DOHH2 (cell line): ENCODE results near the gene IGFBP3.

Experiments
- H3F3A ChIP-seq: fragments of 200-600 bp; sonication (generic), shearing (Covaris generic); 2 replicates; pipeline ENCODE4 v1.6.0; 2016; ENCODE audit warnings: antibody characterized with exemption, mild to moderate bottlenecking; ENCODE audit not compliant: control insufficient read depth, insufficient read depth
- H3K27ac ChIP-seq: fragments of 200-600 bp; sonication (generic); 2 replicates; pipeline ENCODE4 v1.5.1; 2014; ENCODE audit warnings: low read depth, mild to moderate bottlenecking, low read length, moderate library complexity
- H3K27me3 ChIP-seq: fragments of 200-600 bp; sonication (generic); 2 replicates; pipeline ENCODE4 v1.6.1; 2014; ENCODE audit warnings: mild to moderate bottlenecking, low read length, mixed read lengths; ENCODE audit not compliant: control insufficient read depth
- H3K36me3 ChIP-seq: fragments of 200-600 bp; sonication (generic); 2 replicates; pipeline ENCODE4 v1.6.1; 2014; ENCODE audit warnings: mild to moderate bottlenecking, low read length, moderate library complexity, mixed read lengths; ENCODE audit not compliant: control insufficient read depth
- H3K4me1 ChIP-seq: fragments of 200-600 bp; sonication (generic); 2 replicates; pipeline ENCODE4 v1.6.1; 2014; ENCODE audit warnings: mild to moderate bottlenecking, low read length, mixed read lengths; ENCODE audit not compliant: control insufficient read depth
- H3K4me2 ChIP-seq: fragments of 200-600 bp; sonication (generic); 2 replicates; pipeline ENCODE4 v1.6.0; 2014; ENCODE audit warnings: mild to moderate bottlenecking, low read length, moderate library complexity
- H3K4me3 ChIP-seq: fragments of 200-600 bp; sonication (generic); 2 replicates; pipeline ENCODE4 v1.5.1; 2014; ENCODE audit warnings: mild to moderate bottlenecking, low read length, mixed read lengths
- H3K79me2 ChIP-seq: fragments of 200-600 bp; sonication (generic); 2 replicates; pipeline ENCODE4 v1.6.1; 2014; ENCODE audit warnings: mild to moderate bottlenecking, low read length, mixed read lengths; ENCODE audit not compliant: control insufficient read depth
- H3K9me2 ChIP-seq: fragments of 200-600 bp; sonication (generic); replicated peaks from 2 replicates; pipeline ENCODE4 v1.6.1; 2014; ENCODE audit warnings: mild to moderate bottlenecking, low read length, mixed read lengths; ENCODE audit not compliant: control insufficient read depth
- H3K9me3 ChIP-seq: fragments of 200-600 bp; sonication (generic); 2 replicates; pipeline ENCODE4 v1.6.1; 2014; ENCODE audit warnings: antibody characterized with exemption, low read length, mixed read lengths; ENCODE audit not compliant: control insufficient read depth, insufficient read depth
- H4K20me1 ChIP-seq: fragments of 200-600 bp; sonication (generic); 2 replicates; pipeline ENCODE4 v1.6.0; 2014; ENCODE audit warnings: low read depth, mild to moderate bottlenecking, antibody characterized with exemption, low read length, moderate library complexity; ENCODE audit not compliant: control insufficient read depth, insufficient read depth
- CTCF ChIP-seq: fragments of 200-600 bp; sonication (generic); IDR thresholded peaks from one replicate; pipeline ENCODE4 v1.5.1; 2014; ENCODE audit warnings: antibody characterized with exemption, mild to moderate bottlenecking, low read depth, low read length; ENCODE audit not compliant: poor library complexity, severe bottlenecking
- EZH2phosphoT487 ChIP-seq: fragments of 200-600 bp; sonication (generic); IDR thresholded peaks from 2 replicates; pipeline ENCODE4 v1.6.1; 2017; ENCODE audit warnings: borderline replicate concordance, mild to moderate bottlenecking, antibody characterized with exemption, low read length, moderate library complexity, mixed read lengths

IGFBP3 gene

DNA sequence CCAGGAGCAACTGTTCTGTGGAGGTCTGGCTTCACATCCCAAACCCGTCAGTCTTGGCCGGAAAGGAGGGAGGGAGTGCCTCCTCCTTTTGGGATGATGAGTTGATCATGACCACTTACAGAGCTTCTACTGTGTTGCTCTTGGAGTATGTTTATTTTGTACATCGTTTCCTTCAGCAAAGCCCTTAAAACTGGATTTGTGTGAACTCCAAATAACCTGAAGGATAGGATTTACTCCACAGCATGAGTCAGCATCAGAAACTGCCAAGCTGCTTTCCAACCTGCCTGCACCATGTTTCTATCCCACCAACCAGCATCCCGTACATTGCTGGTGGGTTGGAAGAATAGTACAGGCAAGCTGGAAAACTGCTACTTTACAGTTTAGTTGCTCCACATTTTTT is 51.6 kb downstream of the IGFBP3 start:
- H3K4me3 ChIP-seq, result no peak overlapping the region
- no peaks in the 10 kb centered on the region for H3K4me1 ChIP-seq
- H3K36me3 ChIP-seq, result no peaks in the 10 kb centered on the region
- H3F3A ChIP-seq, result no peaks in the 10 kb centered on the region
- H3K4me2 ChIP-seq, result no peak overlapping the region
- no peaks in the 10 kb centered on the region for H3K79me2 ChIP-seq
- TF ChIP-seq EZH2phosphoT487 (no peak), CTCF (no peak)
- H3K27ac ChIP-seq, result no peak overlapping the region
- no peaks in the 10 kb centered on the region for H3K9me2 ChIP-seq
- no peaks in the 10 kb centered on the region for H4K20me1 ChIP-seq
- H3K27me3 ChIP-seq, result peaks cover 16% of the 10 kb centered on the region
- no peaks in the 10 kb centered on the region for H3K9me3 ChIP-seq

GRCh38 chr7:45867471-45867870 is 53.6 kb downstream of the IGFBP3 start:
- Histone ChIP-seq H3F3A (no peaks in the 10 kb centered on the region), H3K9me2 (no peaks in the 10 kb centered on the region), H3K27ac (no peak overlapping the region), H4K20me1 (no peaks in the 10 kb centered on the region), H3K9me3 (no peaks in the 10 kb centered on the region), H3K4me1 (no peaks in the 10 kb centered on the region), H3K79me2 (no peaks in the 10 kb centered on the region), H3K4me2 (no peak overlapping the region), H3K4me3 (no peak overlapping the region), H3K36me3 (no peaks in the 10 kb centered on the region), H3K27me3 (peaks cover 20% of the 10 kb centered on the region)
- TF ChIP-seq EZH2phosphoT487, result no peak
- TF ChIP-seq CTCF, result no peak

GRCh38 chr7:45865594-45866410 is 55.3 kb downstream of the IGFBP3 start:
- Histone ChIP-seq H3K4me2 (no peak overlapping the region), H3K9me3 (no peaks in the 10 kb centered on the region), H3K36me3 (no peaks in the 10 kb centered on the region), H3K79me2 (no peaks in the 10 kb centered on the region), H3K27me3 (peaks cover 25% of the 10 kb centered on the region), H3K27ac (no peak overlapping the region), H3K9me2 (no peaks in the 10 kb centered on the region), H4K20me1 (no peaks in the 10 kb centered on the region), H3K4me3 (no peak overlapping the region), H3K4me1 (no peaks in the 10 kb centered on the region), H3F3A (no peaks in the 10 kb centered on the region)
- TF ChIP-seq CTCF (no peak), EZH2phosphoT487 (no peak)
